LHCN-M2 (cell line): ENCODE data around the gene BLTP2. TPM values are rescaled to one million over a fixed set of nuclear protein-coding genes. Genes with fewer than 3 reads are reported as not detected.
"Not testable (repeated sequence)": the region's sequence is repeated elsewhere in the genome, so short reads cannot be mapped to it uniquely, and the experiment has no call there.

ENCODE experiments used
- DNase-seq: peaks from one replicate; pipeline ENCODE4 v3.0.0-alpha.2; 2012; ENCODE audit warnings: low read depth
- total RNA-seq: library from RNA; depleted of rRNA; stranded (reverse); fragments of >200 nt; gene quantifications from 2 replicates; pipeline ENCODE4 v1.2.3, GENCODE V29; 2014

Gene BLTP2
- total RNA-seq, 1 experiment from 2014 or later: 139 TPM

DNA sequence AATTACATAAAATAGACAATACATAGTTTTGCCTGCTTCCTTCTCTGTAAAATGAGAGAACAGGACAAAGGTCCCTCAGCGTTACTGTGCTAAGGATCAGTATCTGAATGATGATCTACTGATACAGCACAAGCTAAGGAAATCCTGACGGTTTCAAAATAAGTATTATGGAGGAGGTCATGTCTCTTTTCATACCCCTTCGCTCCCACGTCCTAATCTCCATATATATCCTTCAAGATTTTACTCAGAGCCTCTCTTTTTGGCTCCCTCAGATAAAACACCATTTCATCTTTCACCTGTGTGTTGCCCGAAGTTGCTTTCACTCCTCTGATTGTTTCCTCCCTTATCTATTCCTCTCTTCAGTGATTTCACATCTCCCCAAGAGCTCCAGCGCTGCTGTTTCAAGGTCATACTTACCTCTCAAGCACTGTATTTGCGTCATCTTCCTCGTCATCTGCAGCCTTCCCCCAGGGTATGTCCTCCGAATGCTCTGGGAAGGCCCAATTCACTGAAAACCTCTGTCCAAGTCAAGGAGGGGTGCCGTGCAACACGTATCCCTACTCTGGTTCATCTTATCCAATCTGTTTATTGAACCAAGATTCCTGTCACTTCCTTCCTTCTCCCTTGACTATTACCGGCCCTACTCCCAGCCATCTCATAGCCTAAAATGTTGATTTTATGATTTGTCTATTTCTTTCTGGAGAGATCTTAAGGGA lies 1.2 kb upstream of the BLTP2 start:
- DNase-seq: no peak

DNA sequence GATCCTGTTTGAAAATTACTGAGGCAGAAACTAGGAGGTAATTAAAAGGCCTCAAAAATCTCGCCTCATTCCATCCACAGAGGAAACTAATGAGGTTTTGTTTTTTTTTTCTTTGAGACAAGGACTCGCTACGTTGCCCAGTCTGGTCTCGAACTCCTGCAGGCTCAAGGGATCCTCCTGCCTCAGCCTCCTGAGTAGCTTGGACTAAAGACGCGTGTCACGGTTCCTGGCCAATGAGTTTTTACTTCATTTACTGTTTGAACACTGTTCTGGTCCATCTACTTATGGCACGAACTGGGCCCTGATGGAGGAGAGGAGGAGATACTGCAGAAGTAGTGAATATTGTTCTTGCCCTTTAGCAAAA lies 600 bp upstream of the BLTP2 start:
- no peak for DNase-seq

DNA sequence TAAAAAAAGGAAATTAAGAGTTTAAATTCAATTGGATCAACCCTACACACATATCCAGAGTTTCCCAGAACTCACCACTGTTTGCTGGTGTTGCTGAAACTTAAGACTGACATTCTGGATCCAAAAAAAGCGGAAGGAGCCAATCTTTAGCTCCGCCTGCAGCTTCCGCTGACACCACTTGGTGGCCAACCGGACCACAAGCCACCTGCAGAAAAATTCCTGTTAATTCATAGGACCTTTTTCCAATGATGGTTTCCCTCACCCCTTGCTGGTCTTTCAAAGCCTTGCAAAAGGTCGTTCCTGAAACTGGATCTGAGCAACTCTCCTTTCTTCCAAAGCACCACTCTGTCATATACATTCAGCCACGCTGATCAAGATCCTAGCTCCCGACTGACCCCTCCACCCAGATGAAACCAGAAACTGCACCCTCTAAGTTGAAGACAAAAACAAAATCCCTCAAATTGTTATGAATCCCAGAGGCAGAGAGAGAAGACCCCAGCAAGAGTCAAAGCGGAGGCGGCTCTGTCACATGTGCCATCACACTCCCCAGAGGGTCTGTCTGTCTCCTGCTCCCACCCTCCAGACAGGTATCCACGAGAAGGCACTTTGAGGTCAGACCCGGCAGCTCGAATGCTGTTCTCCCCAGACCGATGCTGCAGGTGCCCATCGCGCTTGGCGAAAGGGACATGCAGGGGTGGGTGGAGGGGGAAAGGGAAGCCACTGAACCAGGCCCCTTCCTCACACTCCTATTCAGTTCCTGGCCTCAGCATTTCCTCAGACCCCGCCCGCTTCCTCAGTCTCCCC lies 773 bp downstream of the BLTP2 start:
- DNase-seq: peak; percentile 48

DNA sequence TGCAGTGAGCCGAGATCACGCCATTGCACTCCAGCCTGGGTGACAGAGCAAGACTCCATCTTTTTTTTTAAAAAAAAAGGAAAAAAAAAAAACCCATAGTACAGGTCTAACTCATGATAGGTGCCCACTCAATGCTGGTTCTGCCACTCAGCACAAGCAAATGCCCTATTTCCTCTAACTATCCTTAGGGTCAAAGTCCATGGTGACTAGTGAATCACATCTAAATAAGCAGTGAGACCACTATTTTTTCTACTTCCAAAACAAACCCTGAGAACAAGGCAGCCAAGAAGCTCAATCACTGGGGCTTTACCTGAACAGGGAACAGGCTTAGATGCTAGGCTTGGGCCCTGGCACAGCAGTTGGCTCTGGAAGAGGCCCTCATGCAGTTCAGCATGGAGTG lies 3.4 kb downstream of the BLTP2 start:
- no peak for DNase-seq

DNA sequence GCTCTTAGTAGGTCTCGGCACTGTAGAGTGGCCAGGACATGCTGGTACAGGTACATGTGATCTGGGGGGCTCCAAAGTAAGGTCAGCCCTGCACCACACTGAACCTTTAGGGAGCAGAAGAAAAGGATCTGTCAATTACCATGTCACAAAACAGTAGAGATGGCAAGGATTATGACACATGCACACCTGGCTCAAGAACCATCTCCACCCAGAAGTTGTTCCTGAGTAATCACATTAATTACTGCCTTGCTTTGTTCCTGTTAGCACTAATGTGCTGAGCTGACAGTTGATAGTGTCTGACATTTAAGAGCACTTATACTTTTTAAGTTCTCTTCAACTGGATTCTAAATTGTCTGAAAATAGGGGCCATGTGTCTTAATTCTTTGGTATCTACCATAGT lies 9.5 kb downstream of the BLTP2 start:
- DNase-seq: no peak

DNA sequence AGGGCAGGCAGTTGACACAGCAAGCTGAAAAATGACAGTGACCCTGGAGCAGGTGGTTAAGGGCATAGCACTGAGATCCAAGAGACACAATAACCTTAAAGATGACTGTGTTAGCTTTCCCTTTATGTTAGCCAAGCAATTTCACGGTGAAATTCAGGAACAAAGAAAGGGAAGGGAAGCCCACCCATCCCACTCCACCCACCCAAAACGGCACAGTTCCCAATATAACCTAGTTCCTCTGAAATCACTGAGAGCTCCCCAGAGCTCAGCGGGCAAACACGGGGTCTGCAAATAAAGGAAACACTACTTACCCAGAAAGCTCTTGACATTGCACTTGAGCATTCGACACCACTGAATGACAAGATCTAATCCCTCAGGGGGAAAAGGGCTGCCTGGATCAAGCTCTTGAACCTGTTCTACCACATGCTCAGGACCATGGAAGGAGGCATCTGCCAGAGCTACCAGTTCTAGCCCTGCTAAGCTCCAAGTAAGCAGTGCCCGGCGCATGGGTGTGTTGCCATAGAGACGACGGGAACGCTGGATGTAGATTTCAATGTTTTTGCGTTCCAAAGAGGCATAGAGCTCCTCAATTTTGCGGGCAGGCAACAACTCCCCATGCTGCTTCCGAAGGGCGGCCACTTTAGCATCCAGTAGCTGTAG lies 10.6 kb downstream of the BLTP2 start:
- DNase-seq: no peak

DNA sequence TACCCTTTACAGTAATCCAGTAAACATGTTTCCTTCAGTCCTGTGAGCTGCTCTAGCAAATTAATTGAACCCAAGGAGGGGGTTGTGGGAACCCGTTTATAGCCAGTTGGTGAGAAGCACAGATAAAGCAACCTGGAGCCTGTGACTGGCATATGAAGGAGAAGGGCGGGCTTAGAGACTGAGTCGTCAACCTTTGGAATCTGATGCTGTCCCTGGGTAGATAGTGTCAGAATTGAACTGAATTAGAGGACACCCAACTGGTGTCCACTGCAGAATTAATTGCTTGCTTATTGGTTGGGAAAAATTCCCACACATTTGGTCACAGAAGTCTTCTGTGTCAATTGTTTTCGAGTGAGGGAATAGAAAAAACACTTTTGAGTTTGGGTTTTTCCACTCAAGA lies 18.1 kb downstream of the BLTP2 start:
- DNase-seq: no peak

DNA sequence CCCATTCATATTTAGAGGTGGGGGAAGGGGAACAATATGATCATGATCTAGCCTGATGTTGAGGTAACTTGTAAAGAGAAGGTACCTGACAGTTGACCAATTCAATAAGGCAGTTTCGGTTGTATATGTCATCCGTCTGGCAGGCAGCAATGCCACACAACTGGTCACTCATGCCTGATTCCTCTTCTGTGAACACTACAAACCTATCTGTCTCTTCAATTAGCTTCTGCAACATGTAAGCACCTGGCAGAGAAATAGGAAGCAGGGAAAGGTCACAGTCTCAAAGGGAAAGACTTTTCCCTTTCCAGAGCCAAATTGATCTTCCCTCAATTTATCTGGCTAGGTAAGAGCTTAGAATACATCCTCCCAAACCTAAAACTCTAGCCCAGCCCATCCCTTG lies 20.8 kb downstream of the BLTP2 start:
- DNase-seq: no peak

DNA sequence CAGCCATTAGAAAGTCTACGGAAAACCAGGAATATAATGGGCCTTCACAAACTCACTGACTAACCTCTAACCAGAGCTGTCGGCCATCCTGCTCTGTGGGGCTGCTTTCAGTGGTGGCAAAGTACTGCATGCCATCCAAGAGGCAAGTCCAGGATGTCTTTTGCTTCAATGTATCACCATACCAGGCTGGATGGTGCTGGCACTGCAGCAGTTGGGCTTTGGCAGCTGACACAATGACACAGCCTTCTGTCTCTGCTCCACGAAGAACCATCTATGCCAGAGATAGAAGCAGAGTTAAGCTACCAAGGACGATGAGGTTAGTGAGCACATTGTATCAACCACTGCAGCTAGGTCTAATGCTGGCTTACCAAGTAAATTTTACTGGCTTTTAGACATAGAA lies 21.3 kb downstream of the BLTP2 start:
- no peak for DNase-seq

DNA sequence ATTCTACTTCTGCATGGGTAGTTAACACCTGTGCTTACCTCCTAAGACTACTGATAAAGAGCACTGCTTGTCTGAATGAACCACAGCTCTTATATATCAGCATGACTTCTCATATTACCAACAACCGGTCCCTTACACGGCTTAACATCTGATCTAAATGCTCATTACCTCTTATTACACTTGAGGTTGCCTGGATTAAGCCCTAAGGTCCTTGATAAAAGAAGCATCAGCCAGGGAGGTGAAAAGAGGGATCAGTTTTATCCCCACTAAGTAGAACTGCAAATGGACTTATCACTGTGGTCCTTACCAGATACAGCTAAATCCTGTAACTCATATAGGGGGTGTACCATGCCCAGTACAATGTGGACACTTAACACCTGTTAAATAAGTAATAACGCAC lies 22.8 kb downstream of the BLTP2 start:
- DNase-seq: no peak

DNA sequence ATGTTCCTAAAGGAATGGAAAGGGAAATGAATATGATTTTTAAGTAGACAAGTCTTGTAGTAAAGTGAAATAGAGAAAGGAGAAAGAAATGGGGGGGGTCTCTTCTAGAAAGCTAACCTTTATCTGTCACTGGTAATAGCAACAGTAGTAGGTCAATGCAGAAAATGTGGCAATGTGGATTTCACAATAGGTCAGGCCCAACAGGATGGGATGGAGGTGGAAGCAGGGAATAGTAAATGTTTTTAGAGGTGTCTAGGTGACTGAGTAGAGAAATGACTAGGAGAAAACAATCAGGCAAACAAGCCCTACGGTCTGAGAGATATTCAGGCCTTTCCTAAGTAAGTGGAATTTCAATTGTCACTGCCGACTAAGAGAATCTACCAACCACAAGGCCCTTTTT lies 24.9 kb downstream of the BLTP2 start:
- no peak for DNase-seq

DNA sequence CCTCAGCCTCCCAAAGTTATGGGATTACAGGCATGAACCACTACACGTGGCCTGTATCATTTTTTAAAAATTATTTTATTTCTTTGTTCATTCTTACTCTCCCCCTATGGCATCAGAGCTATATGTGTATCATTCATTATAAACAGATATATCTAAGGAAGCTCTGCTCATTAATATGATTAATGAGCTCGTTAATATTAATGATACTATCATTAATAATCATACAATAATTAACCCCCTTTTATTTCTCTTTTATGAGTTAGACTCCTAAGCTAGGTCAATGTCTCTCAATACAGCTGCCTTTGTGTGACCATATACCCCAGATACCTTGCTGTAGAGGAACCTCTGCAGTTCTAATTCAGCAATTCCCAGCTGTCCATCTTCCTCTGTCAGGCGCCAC lies 26.5 kb downstream of the BLTP2 start:
- DNase-seq: no peak

DNA sequence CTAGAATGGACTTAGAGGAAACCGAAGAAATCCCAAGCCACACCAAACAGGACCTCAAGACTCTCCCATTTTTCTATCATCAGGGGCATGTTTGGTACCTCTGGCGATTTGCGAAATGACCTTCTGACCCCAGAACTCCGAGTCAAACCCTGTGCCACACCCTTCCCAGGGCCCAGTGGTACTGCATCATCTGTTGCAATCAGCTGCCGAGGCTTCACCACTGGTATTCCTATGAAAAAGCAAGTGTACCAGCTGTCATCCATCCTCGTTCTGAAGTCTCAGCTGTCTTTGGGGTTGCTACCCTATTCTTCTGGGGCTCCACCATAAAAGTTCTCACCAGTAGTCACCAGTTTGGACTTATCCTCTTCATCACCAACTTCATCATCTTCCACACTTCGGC lies 28.7 kb downstream of the BLTP2 start:
- peak; percentile 37 for DNase-seq

DNA sequence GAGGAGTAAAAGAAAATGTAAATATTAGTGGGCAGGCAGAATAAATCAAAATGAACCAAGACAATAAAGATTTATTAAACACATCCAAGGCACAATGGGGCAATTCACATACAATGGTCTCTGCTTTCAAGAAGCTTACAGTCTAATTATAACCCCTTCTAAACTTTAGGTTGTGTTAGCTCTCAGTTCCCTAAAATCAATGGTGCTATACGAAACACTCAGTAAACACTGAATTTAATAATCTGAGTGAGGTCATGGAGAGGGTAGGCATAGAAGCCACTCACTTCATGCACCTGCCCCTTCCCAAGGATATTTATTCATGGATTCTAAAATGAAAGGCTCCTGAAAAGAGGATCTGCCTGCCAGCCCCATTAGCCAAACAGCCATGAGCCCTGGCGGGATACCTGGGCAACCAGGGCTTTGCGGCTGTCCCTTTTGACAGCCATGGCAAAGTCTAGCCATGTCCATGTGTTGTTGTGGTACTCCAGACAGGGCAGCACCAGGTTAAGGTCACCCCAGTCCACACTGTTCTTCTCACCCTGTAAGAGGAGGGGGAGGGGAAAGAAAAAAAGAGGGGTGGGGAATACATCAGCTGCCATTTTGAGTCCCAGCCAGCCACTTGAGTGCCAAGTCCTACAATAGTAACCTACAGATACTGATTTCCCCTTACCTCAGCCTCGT lies 29.6 kb downstream of the BLTP2 start:
- DNase-seq: no peak

DNA sequence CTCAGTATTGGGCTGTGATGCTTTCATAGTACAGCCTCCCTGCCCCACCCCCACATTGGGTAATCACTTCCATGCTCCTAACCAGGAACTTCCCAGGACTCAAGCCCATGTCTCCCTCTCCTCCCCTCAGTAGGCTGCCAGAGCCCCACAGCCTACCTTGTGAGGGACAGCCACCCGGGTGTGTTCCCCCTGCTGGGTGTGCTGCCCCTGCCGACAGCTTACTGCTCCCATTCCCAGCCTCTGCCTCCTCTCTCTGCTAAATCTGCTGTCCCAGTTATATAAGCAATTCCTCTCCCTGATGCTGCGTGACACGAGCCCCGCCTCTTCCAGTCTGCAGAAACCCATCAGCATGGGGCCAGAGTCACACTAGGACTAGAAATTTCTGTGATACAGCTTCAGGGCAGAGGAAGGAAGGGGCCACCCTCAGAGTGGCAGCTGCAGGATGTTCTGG lies 31.0 kb downstream of the BLTP2 start, which contains the start of gene RSKR:
TSS of gene RSKR (minus strand) at position 255 of the 451 bp plus-strand sequence. CDS start at position 231, 24 bp downstream.
- no peak for DNase-seq

DNA sequence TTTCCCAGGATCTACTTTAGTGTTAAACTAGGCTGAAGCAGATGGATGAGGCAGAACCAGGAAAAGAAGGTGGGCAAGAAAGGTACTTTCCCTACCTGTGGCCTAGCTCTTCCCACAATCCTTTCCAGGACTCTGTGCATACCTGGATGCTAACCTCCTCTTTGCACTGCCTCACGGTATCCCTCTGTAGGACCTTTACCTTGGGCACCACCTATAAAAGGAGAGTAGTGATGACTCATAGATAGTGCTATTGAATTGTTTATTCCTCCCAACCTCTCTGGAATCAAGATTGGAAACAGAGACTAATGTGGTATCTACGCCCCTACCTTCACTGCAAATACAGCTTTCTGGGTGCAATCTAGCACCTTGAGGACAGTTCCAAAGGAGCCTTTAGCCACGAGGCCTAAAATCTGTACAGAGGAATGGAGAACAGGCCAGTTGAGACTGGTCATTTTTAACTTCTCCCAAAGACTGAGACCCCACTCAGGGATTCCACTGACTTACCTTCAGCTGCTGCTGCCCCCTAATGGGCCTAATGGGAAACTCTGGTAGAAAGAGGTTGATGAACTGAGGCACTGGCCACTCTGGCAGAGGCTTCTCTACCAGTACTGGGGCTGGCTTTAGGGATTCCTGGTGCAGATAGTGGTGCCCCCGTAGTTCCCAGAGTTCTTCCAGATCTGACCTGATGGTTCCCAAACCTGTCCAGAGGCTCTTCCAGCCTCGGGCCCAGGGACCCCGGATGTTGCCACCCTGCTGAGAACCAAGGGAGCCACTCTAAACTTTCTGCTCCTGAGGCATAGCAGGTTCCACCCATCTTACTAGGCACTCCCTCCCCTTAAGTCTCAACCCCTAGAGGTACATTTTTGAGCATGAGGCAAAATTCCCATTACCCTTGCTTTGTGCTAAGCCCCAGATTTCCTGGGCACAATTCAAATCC lies 31.8 kb downstream of the BLTP2 start:
- peak; percentile 20 for DNase-seq

DNA sequence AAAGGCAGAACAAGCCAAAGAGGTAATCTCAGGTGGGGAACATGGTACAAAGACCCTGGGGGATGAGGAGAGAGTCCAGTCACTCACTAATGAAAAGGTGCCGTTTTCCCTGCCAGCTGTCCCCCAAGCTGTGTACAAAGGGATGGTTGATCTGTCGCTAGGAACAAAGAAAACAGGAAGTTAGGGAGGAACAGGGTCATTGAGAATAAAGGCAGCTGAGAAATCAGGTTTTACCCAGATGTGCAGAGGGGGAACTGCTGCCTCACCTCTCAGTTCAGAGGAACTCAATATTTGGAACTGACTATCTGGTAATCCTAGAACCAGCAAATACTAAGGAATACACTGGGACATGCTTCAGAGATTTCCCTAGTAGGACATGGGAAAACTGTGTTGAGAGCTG lies 32.4 kb downstream of the BLTP2 start:
- no peak for DNase-seq

DNA sequence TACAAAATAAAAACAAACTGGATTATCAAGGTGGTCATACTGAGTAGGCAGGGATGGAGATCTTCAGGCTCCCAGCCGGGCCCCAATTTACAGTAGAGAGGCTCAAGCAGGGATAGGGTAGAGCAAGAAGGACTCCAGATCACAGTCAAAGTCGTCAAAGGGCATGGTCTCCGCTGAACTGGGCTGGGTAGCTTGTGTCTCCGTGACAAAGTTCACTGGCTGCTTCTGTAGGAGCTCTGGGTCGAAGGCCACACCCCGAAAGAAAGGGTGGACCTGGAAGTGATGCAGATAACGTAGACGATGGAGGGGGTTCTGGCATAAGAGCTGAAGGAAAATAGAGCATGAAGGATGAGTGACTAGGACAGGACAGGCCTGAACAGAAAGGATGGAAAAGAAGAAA lies 34.6 kb downstream of the BLTP2 start:
- no peak for DNase-seq

DNA sequence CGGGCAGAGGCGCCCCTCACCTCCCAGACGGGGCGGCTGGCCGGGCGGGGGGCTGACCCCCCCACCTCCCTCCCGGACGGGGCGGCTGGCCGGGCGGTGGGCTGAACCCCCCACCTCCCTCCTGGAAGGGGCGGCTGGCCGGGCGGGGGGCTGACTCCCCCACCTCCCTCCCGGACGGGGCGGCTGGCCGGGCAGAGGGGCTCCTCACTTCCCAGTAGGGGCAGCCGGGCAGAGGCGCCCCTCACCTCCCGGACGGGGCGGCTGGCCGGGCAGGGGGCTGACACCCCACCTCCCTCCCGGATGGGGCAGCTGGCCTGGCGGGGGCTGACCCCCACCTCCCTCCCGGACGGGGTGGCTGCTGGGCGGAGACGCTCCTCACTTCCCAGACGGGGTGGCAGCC lies 40.9 kb downstream of the BLTP2 start:
- not testable (repeated sequence) for DNase-seq

DNA sequence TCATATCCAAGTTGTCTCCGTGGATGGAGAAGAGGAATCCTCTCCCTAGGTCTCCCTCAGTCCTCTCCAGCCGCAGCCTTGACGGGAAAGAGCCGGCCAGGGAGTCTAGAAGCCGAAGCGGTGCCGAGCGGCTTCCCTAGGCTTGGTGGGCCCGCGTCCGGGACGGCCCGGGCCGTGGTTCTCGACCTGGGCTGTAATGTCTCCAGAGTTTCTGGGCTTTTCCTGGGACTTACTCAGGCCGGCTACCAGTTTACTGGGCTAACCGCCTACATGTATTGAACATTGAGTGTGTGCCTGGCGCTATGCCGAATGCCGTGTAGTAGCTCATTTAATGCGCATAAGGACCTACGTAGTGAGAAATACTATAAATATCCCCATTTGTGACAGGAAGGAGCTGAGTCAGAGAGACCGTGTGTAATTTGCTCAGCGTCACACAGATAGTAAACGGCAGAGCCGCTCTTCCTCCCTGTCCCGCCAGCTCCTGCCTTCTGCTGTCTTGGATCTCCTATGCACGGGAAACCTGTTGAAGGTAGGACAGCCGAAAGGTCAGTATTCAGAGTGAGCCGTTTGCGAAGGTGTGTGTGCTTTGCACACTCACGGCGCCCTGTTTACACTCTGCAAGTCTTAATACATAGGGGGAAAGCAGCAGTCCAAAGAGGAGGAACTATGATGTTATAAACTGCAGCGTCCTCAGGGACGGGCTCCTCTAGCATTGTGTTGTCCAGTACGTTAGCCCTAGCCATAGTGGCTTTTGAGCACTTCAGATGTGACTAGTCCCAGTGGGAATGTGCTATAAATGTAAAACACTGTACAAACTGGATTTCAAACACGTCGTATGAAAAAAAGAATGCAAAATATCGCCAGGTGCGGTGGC lies 45.4 kb downstream of the BLTP2 start:
- peak; percentile 85 for DNase-seq
